Measurements from ENCODE around the gene PLIN4.

Gene PLIN4

GRCh38 chr19:4493104-4493928, 25.0 kb downstream of the PLIN4 start:
- Histone ChIP-seq H3K4me1 (no peaks in the 10 kb centered on the region), H3K9me3 (peaks cover 6% of the 10 kb centered on the region; the same call in 1 of the 2 replicates), H3K4me3 (ENCODE audit: low read depth, low read length) (no peak overlapping the region), H3K36me3 (peaks cover 78% of the 10 kb centered on the region), H3K27me3 (no peaks in the 10 kb centered on the region)
- TF ChIP-seq CTCF (IDR thresholded peaks at IDR 0.05; ENCODE audit: low read depth, low read length), result no peak
- no peak for DNase-seq

GRCh38 chr19:4492337-4493103, 25.8 kb downstream of the PLIN4 start:
- H3K36me3 ChIP-seq, result peaks cover 72% of the 10 kb centered on the region

GRCh38 chr19:4491446-4491845, 26.8 kb downstream of the PLIN4 start:
- peaks cover 6% of the 10 kb centered on the region; the same call in 1 of the 2 replicates for H3K9me3 ChIP-seq
- H3K4me3 ChIP-seq (ENCODE audit: low read depth, low read length), result no peak overlapping the region
- H3K36me3 ChIP-seq, result peaks cover 68% of the 10 kb centered on the region
- no peaks in the 10 kb centered on the region for H3K4me1 ChIP-seq
- TF ChIP-seq CTCF (IDR thresholded peaks at IDR 0.05; ENCODE audit: low read depth, low read length), result no peak
- DNase-seq, result no peak
- no peaks in the 10 kb centered on the region for H3K27me3 ChIP-seq

More at GRCh38 chr19:4492337-4493103, 25.8 kb downstream of the PLIN4 start:
- DNase-seq, result no peak
- Histone ChIP-seq H3K4me3 (ENCODE audit: low read depth, low read length) (no peak overlapping the region), H3K4me1 (no peaks in the 10 kb centered on the region), H3K27me3 (no peaks in the 10 kb centered on the region), H3K9me3 (peaks cover 6% of the 10 kb centered on the region; the same call in 1 of the 2 replicates)
- no peak for TF ChIP-seq CTCF (IDR thresholded peaks at IDR 0.05; ENCODE audit: low read depth, low read length)

- no peak for DNase-seq
- H3K4me3 ChIP-seq (ENCODE audit: low read depth, low read length), result no peak overlapping the region
- peaks cover 53% of the 10 kb centered on the region for H3K36me3 ChIP-seq
These were observed 29.8 kb downstream of the PLIN4 start for GRCh38 chr19:4488496-4488895.

GRCh38 chr19:4487572-4487971, 30.7 kb downstream of the PLIN4 start:
- Histone ChIP-seq H3K27me3 (no peaks in the 10 kb centered on the region), H3K4me3 (ENCODE audit: low read depth, low read length) (no peak overlapping the region), H3K36me3 (peaks cover 48% of the 10 kb centered on the region), H3K4me1 (no peaks in the 10 kb centered on the region), H3K9me3 (peaks cover 5% of the 10 kb centered on the region; the same call in 1 of the 2 replicates)
- DNase-seq, result no peak
- no peak for TF ChIP-seq CTCF (IDR thresholded peaks at IDR 0.05; ENCODE audit: low read depth, low read length)

More at GRCh38 chr19:4488496-4488895, 29.8 kb downstream of the PLIN4 start:
- Histone ChIP-seq H3K27me3 (no peaks in the 10 kb centered on the region), H3K4me1 (no peaks in the 10 kb centered on the region), H3K9me3 (peaks cover 6% of the 10 kb centered on the region; the same call in 1 of the 2 replicates)
- TF ChIP-seq CTCF (IDR thresholded peaks at IDR 0.05; ENCODE audit: low read depth, low read length), result no peak

Data from BE2C (cell line).